Liver (tissue), 9 donors: ENCODE measurements around the gene GLIPR2. TPM values are rescaled to one million over a fixed set of nuclear protein-coding genes. Genes with fewer than 3 reads are reported as not detected.

Source experiments
- DNase-seq: peaks from one replicate; pipeline ENCODE4 v3.0.0-alpha.2; 2017; ENCODE audit warnings: low spot score
- H3K27ac ChIP-seq, 2 donors: one replicate each; pipeline ENCODE4 v1.7.0; 2013; ENCODE audit warnings: inconsistent platforms in 2 of 2, low read length in 2 of 2, control low read depth in 1 of 2, low read depth in 1 of 2, mild to moderate bottlenecking in 1 of 2
- H3K27me3 ChIP-seq, 4 donors: one replicate each; pipeline versions ENCODE4 v1.6.1 to v1.7.0; 2013; ENCODE audit warnings: low read length in 3 of 4, inconsistent platforms in 1 of 4, mild to moderate bottlenecking in 1 of 4, moderate library complexity in 1 of 4; ENCODE audit not compliant: control insufficient read depth in 4 of 4, insufficient read depth in 4 of 4
- H3K36me3 ChIP-seq, 4 donors: one replicate each; pipeline versions ENCODE4 v1.6.1 to v1.7.0; 2013; ENCODE audit warnings: low read length in 3 of 4, mild to moderate bottlenecking in 3 of 4, low read depth in 1 of 4, moderate library complexity in 1 of 4; ENCODE audit not compliant: control insufficient read depth in 4 of 4, insufficient read depth in 3 of 4
- H3K4me1 ChIP-seq, 4 donors: one replicate each; pipeline versions ENCODE4 v1.6.1 to v1.7.0; 2013; ENCODE audit warnings: low read length in 3 of 4, mild to moderate bottlenecking in 3 of 4, moderate library complexity in 1 of 4; ENCODE audit not compliant: control insufficient read depth in 4 of 4, insufficient read depth in 4 of 4
- H3K4me3 ChIP-seq, 3 donors: one replicate each; pipeline versions ENCODE4 v1.6.1 to v1.7.0; 2013; ENCODE audit warnings: low read length in 3 of 3, control low read depth in 1 of 3, low read depth in 1 of 3, mild to moderate bottlenecking in 1 of 3
- H3K9ac ChIP-seq, 2 donors: one replicate each; pipeline ENCODE4 v1.7.0; 2013; ENCODE audit warnings: low read length in 2 of 2, mild to moderate bottlenecking in 2 of 2, moderate library complexity in 2 of 2, control low read depth in 1 of 2, low read depth in 1 of 2
- H3K9me3 ChIP-seq, 4 donors: one replicate each; pipeline versions ENCODE4 v1.6.1 to v1.7.0; 2013; ENCODE audit warnings: low read length in 3 of 4; ENCODE audit not compliant: control insufficient read depth in 4 of 4
- ATF3 ChIP-seq: IDR thresholded peaks from 2 replicates; pipeline ENCODE4 v1.6.1; 2016; ENCODE audit warnings: antibody characterized with exemption
- CTCF ChIP-seq: fragments of 150-350 bp; IDR thresholded peaks from 2 replicates; pipeline ENCODE4 v1.5.1; 2017; ENCODE audit warnings: improper control_type of control experiment, low read depth, low read length; ENCODE audit not compliant: missing input control
- EGR1 ChIP-seq, 2 donors: IDR thresholded peaks; 2 replicates each; pipeline ENCODE4 v1.6.1; 2016 to 2018; ENCODE audit warnings: antibody characterized with exemption in 2 of 2, low read depth in 2 of 2
- FOXA2 ChIP-seq: IDR thresholded peaks from 2 replicates; pipeline ENCODE4 v1.6.1; 2016; ENCODE audit warnings: antibody characterized with exemption
- GABPA ChIP-seq, 2 donors: IDR thresholded peaks in 1 of 2; conservative IDR thresholded peaks in 1 of 2; 2 replicates each; pipeline ENCODE4 v1.6.1; 2016; ENCODE audit warnings: antibody characterized with exemption in 2 of 2, mild to moderate bottlenecking in 1 of 2, moderate library complexity in 1 of 2
- HNF4A ChIP-seq, 2 donors: conservative IDR thresholded peaks; 2 replicates each; pipeline ENCODE4 v1.6.1; 2016; ENCODE audit warnings: antibody characterized with exemption in 2 of 2, mild to moderate bottlenecking in 2 of 2
- HNF4G ChIP-seq: IDR thresholded peaks from 2 replicates; pipeline ENCODE4 v1.6.1; 2016; ENCODE audit warnings: antibody characterized with exemption
- JUND ChIP-seq, 2 donors: IDR thresholded peaks; 2 replicates each; pipeline ENCODE4 v1.6.1; 2016; ENCODE audit warnings: antibody characterized with exemption in 2 of 2
- MAX ChIP-seq: IDR thresholded peaks from 2 replicates; pipeline ENCODE4 v1.6.1; 2016; ENCODE audit warnings: antibody characterized with exemption
- NR2F2 ChIP-seq: IDR thresholded peaks from 2 replicates; pipeline ENCODE4 v1.6.1; 2016; ENCODE audit warnings: antibody characterized with exemption
- RAD21 ChIP-seq, 2 donors: IDR thresholded peaks; 2 replicates each; pipeline ENCODE4 v1.6.1; 2016; ENCODE audit warnings: antibody characterized with exemption in 2 of 2, mild to moderate bottlenecking in 2 of 2
- REST ChIP-seq: IDR thresholded peaks from 2 replicates; pipeline ENCODE4 v1.6.1; 2016; ENCODE audit warnings: antibody characterized with exemption, mild to moderate bottlenecking
- RXRA ChIP-seq, 2 donors: IDR thresholded peaks; 2 replicates each; pipeline ENCODE4 v1.6.1; 2017 to 2018; ENCODE audit warnings: antibody characterized with exemption in 2 of 2, mild to moderate bottlenecking in 1 of 2
- SP1 ChIP-seq: IDR thresholded peaks from 2 replicates; pipeline ENCODE4 v1.6.1; 2018; ENCODE audit warnings: antibody characterized with exemption, mild to moderate bottlenecking
- TAF1 ChIP-seq: conservative IDR thresholded peaks from 2 replicates; pipeline ENCODE4 v1.6.1; 2016; ENCODE audit warnings: antibody characterized with exemption, mild to moderate bottlenecking
- YY1 ChIP-seq: IDR thresholded peaks from 2 replicates; pipeline ENCODE4 v1.6.1; 2016; ENCODE audit warnings: antibody characterized with exemption, mild to moderate bottlenecking
- ZBTB33 ChIP-seq: IDR thresholded peaks from 2 replicates; pipeline ENCODE4 v1.6.1; 2016; ENCODE audit warnings: antibody characterized with exemption
- WGBS: extraction: QIAGEN DNeasy Blood & Tissue Kit; methylation state at CpG from one replicate; pipeline ENCODE4 v1.1.7; 2013; 5-methylcytosine and 5-hydroxymethylcytosine counted together
- polyA plus RNA-seq, 2 donors: library from polyadenylated mRNA; stranded (reverse) in 1 of 2; unstranded in 1 of 2; fragments of 200-250 nt in 1 of 2; fragments of >200 nt in 1 of 2; fragmentation: Nextera tagmentation in 1 of 2; extraction: Ambion mirVana in 1 of 2; gene quantifications; one replicate each; pipeline versions ENCODE4 v1.2.1 to v1.2.3, GENCODE V29; 2013 to 2015
- total RNA-seq, 2 donors: library from RNA; depleted of rRNA; stranded (reverse); fragments of >200 nt; gene quantifications; one replicate each; pipeline ENCODE4 v1.2.3, GENCODE V29; 2014
- donor health status: healthy.
- donor health status: healthy.
- donor health status: healthy.
- donor health status: healthy.
- donor health status: healthy.

GLIPR2 gene
- total and polyA plus RNA-seq, 4 donors: 1.7 to 17.6 (median 2.9) TPM

GRCh38 chr9:36137392-36138004 lies 965 bp downstream of the GLIPR2 start:
- Histone ChIP-seq H3K9me3 (no peaks in the 10 kb centered on the region), H3K9ac (peak overlapping the region in 1 of 2 donors; percentile 35), H3K4me3 (peak overlapping the region; percentile 18 to 65 (median 59)), H3K4me1 (peaks cover 4 to 25% (median 19%) of the 10 kb centered on the region in 4 donors), H3K36me3 (no peaks in the 10 kb centered on the region), H3K27ac (peak overlapping the region in 1 of 2 donors; percentile 2), H3K27me3 (no peaks in the 10 kb centered on the region)
- TF ChIP-seq HNF4G: no peak
- TF ChIP-seq FOXA2: no peak
- TF ChIP-seq CTCF: no peak
- no peak for TF ChIP-seq JUND (IDR thresholded peaks at IDR 0.05)
- no peak for TF ChIP-seq ZBTB33
- no peak for TF ChIP-seq SP1
- TF ChIP-seq REST: no peak
- no peak for TF ChIP-seq HNF4A (conservative IDR thresholded peaks at IDR 0.05)
- TF ChIP-seq TAF1: no peak
- TF ChIP-seq RAD21 (IDR thresholded peaks at IDR 0.05): no peak
- no peak for TF ChIP-seq MAX
- no peak for TF ChIP-seq NR2F2
- no peak for TF ChIP-seq EGR1 (IDR thresholded peaks at IDR 0.05; ENCODE audit: low read depth in 2 of 2)
- no peak for TF ChIP-seq YY1
- no peak for TF ChIP-seq GABPA (IDR thresholded peaks at IDR 0.05 in 1 of 2, conservative IDR thresholded peaks at IDR 0.05 in 1 of 2)
- TF ChIP-seq RXRA (IDR thresholded peaks at IDR 0.05): no peak
- no peak for TF ChIP-seq ATF3
- no peak for DNase-seq
- WGBS: 39% methylated on average over 12 of the region's 12 CpGs
